GM12872 (cell line): ENCODE data around the gene TRAF2.

Experiments
- CTCF ChIP-seq: IDR thresholded peaks from 3 replicates; pipeline ENCODE4 v1.5.1; 2011; ENCODE audit warnings: low read depth, mild to moderate bottlenecking, low read length, moderate library complexity; ENCODE audit not compliant: insufficient read depth

Gene TRAF2

GRCh38 chr9:136964171-136964689, 77.9 kb downstream of the TRAF2 start:
- no peak for TF ChIP-seq CTCF

GRCh38 chr9:136964833-136965422, 78.6 kb downstream of the TRAF2 start:
- no peak for TF ChIP-seq CTCF

GRCh38 chr9:136965771-136966484, 79.6 kb downstream of the TRAF2 start:
- TF ChIP-seq CTCF, result no peak

GRCh38 chr9:136968333-136969127, 82.2 kb downstream of the TRAF2 start:
- no peak for TF ChIP-seq CTCF

GRCh38 chr9:136969150-136969549, 82.8 kb downstream of the TRAF2 start:
- TF ChIP-seq CTCF, result no peak

- TF ChIP-seq CTCF, result no peak
These were observed 83.5 kb downstream of the TRAF2 start for GRCh38 chr9:136969774-136970173.

GRCh38 chr9:136970361-136970760, 84.0 kb downstream of the TRAF2 start:
- no peak for TF ChIP-seq CTCF
